ENCODE measurements around the gene NELFA. TPM values are rescaled to one million over a fixed set of nuclear protein-coding genes. Genes with fewer than 3 reads are reported as not detected.

Gene NELFA
- total RNA-seq, 3 donors from 2014 or later (not counting 1 experiment from before 2014, with no cell fraction given) = 38.7 to 47.6 (median 46.0) TPM

GRCh38 chr4:1939664-1940509 lies 68.9 kb downstream of the NELFA start:
- Histone ChIP-seq H3K36me3 (ENCODE audit: control insufficient read depth, insufficient read depth, low read length) (peaks cover 19% of the 10 kb centered on the region), H3K27me3 (ENCODE audit: control insufficient read depth, insufficient read depth, low read length) (no peaks in the 10 kb centered on the region), H3K4me3 (ENCODE audit: low read length) (no peak overlapping the region), H3K27ac (ENCODE audit: low read length) (no peak overlapping the region), H3K4me1 (ENCODE audit: control insufficient read depth, insufficient read depth, low read length) (no peaks in the 10 kb centered on the region), H3K9me3 (ENCODE audit: control insufficient read depth, insufficient read depth, low read length) (no peaks in the 10 kb centered on the region)
- WGBS (ENCODE audit: insufficient coverage) = 97% methylated on average over 10 of the region's 11 CpGs
- no peak for TF ChIP-seq CTCF (IDR thresholded peaks at IDR 0.05)
- ATAC-seq = no peak
- Mint-ChIP-seq H3K4me1 (no peaks in the 10 kb centered on the region), H3K27me3 (ENCODE audit: low read depth in 2 of 2) (no peaks in the 10 kb centered on the region), H3K27ac (no peak overlapping the region), H3K36me3 (no peaks in the 10 kb centered on the region), H3K4me3 (no peak overlapping the region), H3K9me3 (no peaks in the 10 kb centered on the region)
- DNase-seq = no peak
- intact Hi-C loops (cut with micrococcal nuclease) = no loop called here

- H3K4me1 ChIP-seq (ENCODE audit: control insufficient read depth, insufficient read depth, low read length) = no peaks in the 10 kb centered on the region
- Mint-ChIP-seq H3K9me3 (no peaks in the 10 kb centered on the region), H3K27ac (peak overlapping the region; percentile 3 to 51), H3K27me3 (ENCODE audit: low read depth in 2 of 2) (no peaks in the 10 kb centered on the region), H3K4me3 (no peak overlapping the region), H3K4me1 (no peaks in the 10 kb centered on the region), H3K36me3 (no peaks in the 10 kb centered on the region)
- H3K4me3 ChIP-seq (ENCODE audit: low read length) = no peak overlapping the region
- H3K27me3 ChIP-seq (ENCODE audit: control insufficient read depth, insufficient read depth, low read length) = no peaks in the 10 kb centered on the region
- DNase-seq = no peak
- intact Hi-C loops (cut with micrococcal nuclease) = no loop called here
- H3K36me3 ChIP-seq (ENCODE audit: control insufficient read depth, insufficient read depth, low read length) = peaks cover 19% of the 10 kb centered on the region
- no peak for TF ChIP-seq CTCF (IDR thresholded peaks at IDR 0.05)
- no peaks in the 10 kb centered on the region for H3K9me3 ChIP-seq (ENCODE audit: control insufficient read depth, insufficient read depth, low read length)
- no peak overlapping the region for H3K27ac ChIP-seq (ENCODE audit: low read length)
- ATAC-seq = no peak
- 92% methylated on average over 7 of the region's 8 CpGs for WGBS (ENCODE audit: insufficient coverage)
These were observed 70.7 kb downstream of the NELFA start for GRCh38 chr4:1938027-1938426.

GRCh38 chr4:1937550-1937949 lies 71.2 kb downstream of the NELFA start:
- 97% methylated on average over 3 of the region's 3 CpGs for WGBS (ENCODE audit: insufficient coverage)
- Histone ChIP-seq H3K4me3 (ENCODE audit: low read length) (no peak overlapping the region), H3K27ac (ENCODE audit: low read length) (no peak overlapping the region), H3K9me3 (ENCODE audit: control insufficient read depth, insufficient read depth, low read length) (no peaks in the 10 kb centered on the region), H3K27me3 (ENCODE audit: control insufficient read depth, insufficient read depth, low read length) (no peaks in the 10 kb centered on the region), H3K36me3 (ENCODE audit: control insufficient read depth, insufficient read depth, low read length) (peaks cover 18% of the 10 kb centered on the region), H3K4me1 (ENCODE audit: control insufficient read depth, insufficient read depth, low read length) (no peaks in the 10 kb centered on the region)
- intact Hi-C loops (cut with micrococcal nuclease) = no loop called here
- no peak overlapping the region for H3K4me3 Mint-ChIP-seq
- no peaks in the 10 kb centered on the region for H3K9me3 Mint-ChIP-seq
- no peaks in the 10 kb centered on the region for H3K27me3 Mint-ChIP-seq (ENCODE audit: low read depth in 2 of 2)
- no peak for TF ChIP-seq CTCF (IDR thresholded peaks at IDR 0.05)
- DNase-seq (no peak), ATAC-seq (no peak)
- H3K4me1 Mint-ChIP-seq = no peaks in the 10 kb centered on the region
- H3K36me3 Mint-ChIP-seq = no peaks in the 10 kb centered on the region
- peak overlapping the region; percentile 3 to 51 for H3K27ac Mint-ChIP-seq
